Measurements from ENCODE around the gene GIN1.
"Not testable (repeated sequence)": the region's sequence is repeated elsewhere in the genome, so short reads cannot be mapped to it uniquely, and the experiment has no call there.

The GIN1 gene

GRCh38 chr5:103119765-103120606 is at the start of gene GIN1, which contains the start of gene PPIP5K2:
TSS of gene GIN1 (minus strand) at chr5:103120138. CDS start at chr5:103108707, 11,431 bp downstream.
TSS of gene PPIP5K2 (plus strand) at chr5:103120301. CDS start at chr5:103129590, 9,289 bp downstream.
- peak; percentile 95 to 97 for DNase-seq

- DNase-seq, result no peak
Measured at GRCh38 chr5:103166706-103167105, 46.8 kb upstream of the GIN1 start.

- DNase-seq, result no peak
Measured at GRCh38 chr5:103151156-103151555, 31.2 kb upstream of the GIN1 start.

- DNase-seq, result no peak
Measured at GRCh38 chr5:103148213-103148612, 28.3 kb upstream of the GIN1 start.

- DNase-seq, result no peak
Measured at GRCh38 chr5:103145196-103145595, 25.3 kb upstream of the GIN1 start.

GRCh38 chr5:103142132-103142531 is 22.2 kb upstream of the GIN1 start:
- not testable (repeated sequence) for DNase-seq

- DNase-seq, result peak; percentile 44 to 68
Measured at GRCh38 chr5:103139264-103139865, 19.4 kb upstream of the GIN1 start.

- DNase-seq, result no peak
Measured at GRCh38 chr5:103138202-103138690, 18.3 kb upstream of the GIN1 start.

GRCh38 chr5:103135461-103135860 is 15.5 kb upstream of the GIN1 start:
- no peak for DNase-seq

- DNase-seq, result no peak
Measured at GRCh38 chr5:103133231-103133630, 13.3 kb upstream of the GIN1 start.

GRCh38 chr5:103132684-103133083 is 12.7 kb upstream of the GIN1 start:
- DNase-seq, result no peak

GRCh38 chr5:103128202-103128601 is 8.3 kb upstream of the GIN1 start:
- DNase-seq, result no peak

GRCh38 chr5:103127292-103127817 is 7.4 kb upstream of the GIN1 start:
- no peak for DNase-seq

- no peak for DNase-seq
Measured at GRCh38 chr5:103126557-103126956, 6.6 kb upstream of the GIN1 start.

- DNase-seq, result no peak
Measured at GRCh38 chr5:103122242-103122641, 2.3 kb upstream of the GIN1 start.

- DNase-seq, result peak in 1 of 2 experiments; percentile 36
Measured at GRCh38 chr5:103120607-103121200, 766 bp upstream of the GIN1 start.

- DNase-seq, result peak; percentile 9 to 38
Measured at GRCh38 chr5:103119070-103119764, 721 bp downstream of the GIN1 start.

GRCh38 chr5:103117471-103117991 is 2.4 kb downstream of the GIN1 start:
- no peak for DNase-seq

GRCh38 chr5:103114440-103114839 is 5.5 kb downstream of the GIN1 start:
- no peak for DNase-seq

GRCh38 chr5:103112910-103113309 is 7.0 kb downstream of the GIN1 start:
- DNase-seq, result no peak

- no peak for DNase-seq
Measured at GRCh38 chr5:103111468-103111867, 8.5 kb downstream of the GIN1 start.

- no peak for DNase-seq
Measured at GRCh38 chr5:103110403-103110802, 9.5 kb downstream of the GIN1 start.

Measured in NCI-H524 (cell line).